ENCODE measurements around the gene CCR7.

CCR7 gene

DNA sequence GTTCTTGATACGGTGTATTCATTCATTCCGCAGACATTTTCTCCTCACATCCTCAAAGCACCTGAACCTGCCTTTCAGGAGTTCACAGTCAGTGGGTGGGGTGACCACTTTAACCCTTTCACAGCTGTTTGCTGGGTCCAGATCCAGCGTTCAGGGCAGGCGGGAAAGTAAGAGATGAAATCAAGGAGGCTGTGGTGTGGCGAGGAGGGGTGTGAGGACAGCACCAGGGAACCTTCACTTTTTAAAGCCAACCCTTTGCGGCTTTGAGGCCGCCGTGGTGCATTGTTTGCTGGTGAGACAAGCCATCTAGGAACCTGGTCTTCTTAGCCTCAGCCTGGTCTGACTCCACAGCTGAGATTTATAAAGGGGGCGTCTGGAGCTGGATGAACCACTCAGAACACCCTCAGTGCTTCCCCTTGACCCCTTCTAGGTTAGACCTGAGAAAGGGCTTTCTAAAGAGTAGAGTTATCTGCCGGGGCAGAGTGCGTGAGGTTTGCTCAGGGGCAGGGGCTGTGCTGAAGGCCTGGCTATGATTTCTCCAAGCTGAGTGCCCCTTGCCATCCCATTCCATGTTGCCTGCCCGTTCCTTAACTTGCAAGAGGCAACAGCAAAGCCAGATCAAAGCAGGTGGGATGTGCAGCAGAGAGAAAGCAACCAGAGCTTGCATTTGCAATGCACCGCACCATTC is 933 bp downstream of the CCR7 start:
- no peaks in the 10 kb centered on the region for H4K20me1 ChIP-seq (ENCODE audit: insufficient read depth, low read length)
- peaks cover 21% of the 10 kb centered on the region for H3K27me3 ChIP-seq (replicated peaks; ENCODE audit: insufficient read depth, low read length)
- no peak overlapping the region for H2AFZ ChIP-seq (ENCODE audit: low read length)
- no peak overlapping the region for H3K4me2 ChIP-seq (ENCODE audit: low read depth, low read length)
- DNase-seq = no peak
- H3K4me3 ChIP-seq (ENCODE audit: low read length) = no peak overlapping the region
- H3K27ac ChIP-seq (ENCODE audit: low read length) = no peak overlapping the region
- TF ChIP-seq, protein P1, sequence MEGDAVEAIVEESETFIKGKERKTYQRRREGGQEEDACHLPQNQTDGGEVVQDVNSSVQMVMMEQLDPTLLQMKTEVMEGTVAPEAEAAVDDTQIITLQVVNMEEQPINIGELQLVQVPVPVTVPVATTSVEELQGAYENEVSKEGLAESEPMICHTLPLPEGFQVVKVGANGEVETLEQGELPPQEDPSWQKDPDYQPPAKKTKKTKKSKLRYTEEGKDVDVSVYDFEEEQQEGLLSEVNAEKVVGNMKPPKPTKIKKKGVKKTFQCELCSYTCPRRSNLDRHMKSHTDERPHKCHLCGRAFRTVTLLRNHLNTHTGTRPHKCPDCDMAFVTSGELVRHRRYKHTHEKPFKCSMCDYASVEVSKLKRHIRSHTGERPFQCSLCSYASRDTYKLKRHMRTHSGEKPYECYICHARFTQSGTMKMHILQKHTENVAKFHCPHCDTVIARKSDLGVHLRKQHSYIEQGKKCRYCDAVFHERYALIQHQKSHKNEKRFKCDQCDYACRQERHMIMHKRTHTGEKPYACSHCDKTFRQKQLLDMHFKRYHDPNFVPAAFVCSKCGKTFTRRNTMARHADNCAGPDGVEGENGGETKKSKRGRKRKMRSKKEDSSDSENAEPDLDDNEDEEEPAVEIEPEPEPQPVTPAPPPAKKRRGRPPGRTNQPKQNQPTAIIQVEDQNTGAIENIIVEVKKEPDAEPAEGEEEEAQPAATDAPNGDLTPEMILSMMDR (IDR thresholded peaks at IDR 0.05; ENCODE audit: low read length) = no peak
- TF ChIP-seq EZH2 (optimal IDR thresholded peaks at IDR 0.05; ENCODE audit: low read depth, low read length) (no peak), EZH2phosphoT487 (IDR thresholded peaks at IDR 0.05; ENCODE audit: low read length) (no peak)
- no peaks in the 10 kb centered on the region for H3K79me2 ChIP-seq (ENCODE audit: low read length)
- H3K4me1 ChIP-seq (ENCODE audit: low read length) = peaks cover 22% of the 10 kb centered on the region
- H3K9ac ChIP-seq (ENCODE audit: low read length) = no peak overlapping the region
- H3K9me3 ChIP-seq (replicated peaks; ENCODE audit: insufficient read depth, low read length) = no peaks in the 10 kb centered on the region
- H3K9me2 ChIP-seq (replicated peaks; ENCODE audit: insufficient read depth, low read length) = no peaks in the 10 kb centered on the region
- H3F3A ChIP-seq (ENCODE audit: insufficient read depth, low read length) = peaks cover 21% of the 10 kb centered on the region
- H3K36me3 ChIP-seq (replicated peaks; ENCODE audit: insufficient read depth, low read length) = no peaks in the 10 kb centered on the region

DNA sequence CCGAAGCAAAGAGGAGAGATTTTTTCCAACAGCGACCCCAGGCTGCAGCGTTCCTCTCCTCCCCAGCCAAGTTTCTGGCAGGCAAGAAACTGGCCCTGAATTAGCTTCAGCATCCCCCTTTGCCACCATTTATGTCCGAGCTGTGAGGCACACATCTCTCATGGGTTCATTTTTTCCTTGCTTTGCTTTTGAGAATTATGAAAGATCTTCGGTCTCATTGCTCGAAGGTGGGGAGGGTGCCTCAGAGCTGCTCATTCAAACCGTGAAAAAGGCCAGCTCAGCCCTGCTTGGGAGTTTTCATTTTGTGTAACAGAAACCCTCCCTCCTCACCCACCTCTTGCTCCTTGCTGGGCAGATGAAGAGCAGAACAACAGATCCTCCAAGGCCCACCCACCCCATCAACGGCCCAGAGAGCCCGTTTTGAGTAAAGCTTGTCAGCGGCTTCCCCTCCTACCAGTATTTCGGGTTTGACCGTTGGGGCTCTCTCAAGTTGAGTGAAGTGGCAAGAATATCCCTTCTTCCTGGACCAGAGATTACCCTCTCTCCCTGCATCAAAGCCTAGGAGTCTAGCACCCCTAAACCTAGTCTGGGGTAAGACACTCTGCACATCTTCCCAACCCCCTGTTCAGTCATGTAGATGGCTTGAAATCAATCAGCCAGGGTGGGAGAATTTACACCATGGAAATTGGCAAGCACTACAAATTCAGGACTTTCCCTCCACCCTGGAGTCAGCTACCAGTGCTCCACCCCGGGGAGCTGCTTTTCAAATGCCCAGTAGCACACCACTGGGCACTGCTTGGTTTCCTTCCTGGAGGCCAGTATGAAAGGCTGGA is 1.8 kb downstream of the CCR7 start:
- Histone ChIP-seq H3K9me2 (replicated peaks; ENCODE audit: insufficient read depth, low read length) (no peaks in the 10 kb centered on the region), H3K27me3 (replicated peaks; ENCODE audit: insufficient read depth, low read length) (peaks cover 30% of the 10 kb centered on the region), H4K20me1 (ENCODE audit: insufficient read depth, low read length) (no peaks in the 10 kb centered on the region), H3K4me3 (ENCODE audit: low read length) (no peak overlapping the region), H3K4me2 (ENCODE audit: low read depth, low read length) (no peak overlapping the region), H3K79me2 (ENCODE audit: low read length) (no peaks in the 10 kb centered on the region), H3K27ac (ENCODE audit: low read length) (no peak overlapping the region), H3K36me3 (replicated peaks; ENCODE audit: insufficient read depth, low read length) (no peaks in the 10 kb centered on the region), H3K9me3 (replicated peaks; ENCODE audit: insufficient read depth, low read length) (no peaks in the 10 kb centered on the region), H3K4me1 (ENCODE audit: low read length) (peaks cover 22% of the 10 kb centered on the region), H3K9ac (ENCODE audit: low read length) (no peak overlapping the region), H2AFZ (ENCODE audit: low read length) (no peak overlapping the region), H3F3A (ENCODE audit: insufficient read depth, low read length) (peaks cover 21% of the 10 kb centered on the region)
- TF ChIP-seq, protein P1 (IDR thresholded peaks at IDR 0.05; ENCODE audit: low read length) = no peak
- TF ChIP-seq EZH2phosphoT487 (IDR thresholded peaks at IDR 0.05; ENCODE audit: low read length) = no peak
- no peak for TF ChIP-seq EZH2 (optimal IDR thresholded peaks at IDR 0.05; ENCODE audit: low read depth, low read length)
- DNase-seq = no peak

DNA sequence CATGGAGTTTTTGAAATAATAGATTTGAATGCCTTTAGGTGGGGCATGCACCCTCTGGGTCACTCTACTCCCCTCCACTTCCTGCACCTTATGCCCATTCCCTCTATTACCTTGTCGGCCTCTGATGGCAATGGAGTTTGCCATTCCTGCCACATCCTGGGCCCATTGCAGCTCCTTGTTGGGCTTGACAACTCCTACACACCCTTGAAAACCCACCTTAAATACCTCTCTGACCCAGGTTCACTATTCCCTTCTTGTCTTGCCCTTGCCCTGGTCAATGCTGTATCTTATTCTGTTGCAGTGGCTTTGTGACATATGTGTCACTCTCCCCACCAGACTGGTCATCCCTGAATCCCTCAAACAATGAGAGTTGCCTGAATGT is 2.4 kb downstream of the CCR7 start:
- H2AFZ ChIP-seq (ENCODE audit: low read length) = no peak overlapping the region
- TF ChIP-seq EZH2phosphoT487 (IDR thresholded peaks at IDR 0.05; ENCODE audit: low read length) (no peak), EZH2 (optimal IDR thresholded peaks at IDR 0.05; ENCODE audit: low read depth, low read length) (no peak)
- TF ChIP-seq, protein P1 (IDR thresholded peaks at IDR 0.05; ENCODE audit: low read length) = no peak
- no peaks in the 10 kb centered on the region for H3K9me2 ChIP-seq (replicated peaks; ENCODE audit: insufficient read depth, low read length)
- no peak overlapping the region for H3K27ac ChIP-seq (ENCODE audit: low read length)
- no peak overlapping the region for H3K9ac ChIP-seq (ENCODE audit: low read length)
- H3F3A ChIP-seq (ENCODE audit: insufficient read depth, low read length) = peaks cover 21% of the 10 kb centered on the region
- H3K9me3 ChIP-seq (replicated peaks; ENCODE audit: insufficient read depth, low read length) = no peaks in the 10 kb centered on the region
- H3K36me3 ChIP-seq (replicated peaks; ENCODE audit: insufficient read depth, low read length) = no peaks in the 10 kb centered on the region
- peaks cover 22% of the 10 kb centered on the region for H3K4me1 ChIP-seq (ENCODE audit: low read length)
- H3K4me2 ChIP-seq (ENCODE audit: low read depth, low read length) = no peak overlapping the region
- no peak overlapping the region for H3K4me3 ChIP-seq (ENCODE audit: low read length)
- no peak for DNase-seq
- H3K79me2 ChIP-seq (ENCODE audit: low read length) = no peaks in the 10 kb centered on the region
- peaks cover 36% of the 10 kb centered on the region for H3K27me3 ChIP-seq (replicated peaks; ENCODE audit: insufficient read depth, low read length)
- no peaks in the 10 kb centered on the region for H4K20me1 ChIP-seq (ENCODE audit: insufficient read depth, low read length)
